Camera-type eye (tissue), 1 donor: ENCODE results near the gene AKAP8. TPM values are rescaled to one million over a fixed set of nuclear protein-coding genes. Genes with fewer than 3 reads are reported as not detected.

ENCODE experiments used
- total RNA-seq: library from RNA; depleted of rRNA; stranded (reverse); fragments of >200 nt; gene quantifications from one replicate; pipeline ENCODE4 v1.2.3, GENCODE V29; 2014

AKAP8 gene
- total RNA-seq: 38.9 TPM

DNA sequence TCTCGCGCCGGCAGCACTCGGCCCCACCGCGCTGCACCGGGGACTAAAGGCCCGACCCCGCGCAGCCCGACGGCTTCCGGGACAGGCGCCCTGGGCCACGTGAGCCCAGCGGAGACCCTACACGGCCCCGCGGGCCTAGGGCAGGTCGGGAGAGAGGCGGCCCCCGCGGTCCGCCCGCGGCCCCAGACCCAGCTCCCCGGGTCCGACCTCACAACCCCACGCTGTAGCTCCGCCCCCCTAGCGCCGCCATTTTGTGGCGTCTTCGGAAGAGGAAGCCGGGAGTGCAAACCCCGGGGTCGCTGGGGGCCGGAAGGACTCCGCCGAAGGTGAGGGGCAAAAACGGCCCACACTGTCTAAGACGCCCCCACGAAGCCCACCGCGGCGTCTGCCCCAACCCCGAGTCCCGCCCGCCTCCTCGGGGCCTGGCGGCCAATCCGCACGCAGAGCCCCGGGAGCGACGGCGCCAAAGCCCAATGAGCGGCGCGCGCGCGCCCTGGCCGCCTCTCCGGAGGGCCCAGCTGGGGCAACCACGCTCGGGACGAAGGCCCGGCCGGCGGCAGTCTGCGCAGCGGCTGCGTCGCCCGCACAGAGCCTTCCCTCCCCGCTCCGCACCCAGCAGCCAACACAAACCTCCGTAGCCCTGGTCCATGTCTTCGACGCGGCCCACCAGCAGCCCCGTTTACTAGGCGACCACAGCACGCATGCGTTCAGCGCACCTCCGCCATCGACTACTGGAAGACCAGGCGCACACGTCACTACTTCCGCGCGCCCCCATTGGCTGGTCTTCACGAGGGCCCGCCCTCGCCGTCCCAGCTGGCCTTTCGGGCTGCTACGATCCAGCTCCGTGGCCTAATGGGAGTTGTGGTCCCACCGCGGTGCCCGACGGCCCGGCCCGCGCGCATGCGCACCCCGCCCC lies at the start of gene AKAP8:
TSS of gene AKAP8 (minus strand) at position 705 of the 916 bp plus-strand sequence. CDS start at position 649, 56 bp downstream.

DNA sequence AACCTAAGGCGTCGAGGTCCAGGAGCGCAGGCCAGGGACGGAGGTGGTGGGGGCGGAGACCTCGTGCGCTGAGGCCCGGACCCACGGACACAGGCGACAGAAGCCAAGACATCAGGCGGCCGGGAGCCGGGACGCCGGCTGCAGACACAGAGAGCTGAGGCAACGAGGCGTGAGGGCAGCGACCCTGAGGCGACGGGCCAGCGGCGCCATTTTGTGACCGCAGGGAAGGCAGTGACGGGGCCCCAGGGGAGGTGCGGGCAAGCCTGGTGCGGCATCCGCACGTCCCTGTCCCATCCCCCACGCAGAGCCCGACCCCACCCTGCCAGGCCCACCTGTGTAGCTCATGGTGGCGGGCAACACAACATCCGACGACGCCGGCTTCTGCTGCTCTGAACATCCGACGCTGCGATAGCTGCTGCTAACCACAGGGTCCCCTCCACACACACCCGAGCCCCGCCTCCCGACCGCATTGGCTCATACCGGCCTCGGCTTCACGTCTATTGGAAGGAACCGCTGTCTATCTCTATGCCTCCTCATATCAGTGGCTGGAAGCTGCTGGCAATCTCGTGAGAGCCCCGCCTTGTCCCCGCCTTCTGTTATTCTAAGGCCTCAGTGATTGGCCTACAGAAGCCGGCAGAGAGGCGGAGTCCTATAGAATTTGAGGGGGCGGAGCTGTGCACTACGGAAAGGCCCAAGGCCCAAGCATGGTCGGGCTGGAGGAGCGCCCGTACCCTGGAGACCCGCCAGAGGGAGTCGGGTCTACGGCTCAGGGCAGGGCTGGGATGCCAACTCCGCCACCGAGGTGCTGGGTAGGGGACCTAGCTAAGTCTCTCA lies 39.2 kb upstream of the AKAP8 start, which contains the start of gene AKAP8L:
TSS of gene AKAP8L (minus strand) at position 410 of the 834 bp plus-strand sequence. CDS start at position 345, 65 bp downstream.

DNA sequence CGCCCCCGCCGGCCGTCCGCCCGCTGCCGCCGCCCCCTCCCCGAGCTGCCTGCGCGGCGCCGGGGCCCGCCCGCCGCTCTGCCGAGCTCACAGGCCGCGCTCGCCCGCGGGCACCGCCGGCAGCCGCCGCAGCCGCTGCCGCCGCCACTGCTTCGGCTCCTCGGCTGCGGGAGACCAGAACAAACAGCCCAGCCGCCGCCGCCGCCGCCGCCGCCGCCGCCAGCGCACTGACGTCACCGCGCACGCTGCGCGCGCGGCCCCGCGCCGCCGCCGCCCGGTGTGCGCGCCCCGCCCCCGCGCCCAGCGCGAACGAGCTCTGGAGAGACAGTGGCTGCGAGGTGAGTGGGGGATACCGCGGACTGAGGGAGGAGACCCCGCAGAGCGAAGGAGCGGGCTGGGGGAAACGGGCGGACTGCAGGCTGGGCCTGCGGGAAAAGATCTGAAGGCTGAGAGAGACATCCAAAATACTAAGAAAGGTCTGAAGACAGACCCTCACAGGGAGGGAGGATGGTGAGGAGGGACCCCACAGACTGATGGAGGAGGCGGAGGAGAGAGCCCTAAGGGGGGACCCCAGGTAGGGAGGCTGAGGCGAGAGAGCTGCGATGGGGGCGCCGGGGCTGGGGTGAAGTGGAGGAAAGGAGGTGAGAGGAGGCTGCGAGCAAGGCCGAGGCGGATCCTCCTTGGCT lies 47.1 kb downstream of the AKAP8 start, which contains the start of gene BRD4:
TSS of gene BRD4 (minus strand) at position 229 of the 686 bp plus-strand sequence. CDS start 59,440 bp downstream, outside the sequence.

Other genes with a start within 250 kb of the AKAP8 start
- 91.8 TPM for gene NOTCH3, start 178.8 kb downstream of the AKAP8 start, total RNA-seq
- gene EPHX3, start 147.3 kb downstream of the AKAP8 start, total RNA-seq: 1.9 TPM
- 38.6 TPM for gene BRD4, start 47.2 kb downstream of the AKAP8 start, total RNA-seq
- 125 TPM for gene AKAP8L, start 39.2 kb upstream of the AKAP8 start, total RNA-seq
- gene WIZ, start 70.2 kb upstream of the AKAP8 start, total RNA-seq: 26.1 TPM
- gene RASAL3, start 84.8 kb upstream of the AKAP8 start, total RNA-seq: 0.82 TPM
- not detected for gene PGLYRP2, start 99.7 kb upstream of the AKAP8 start, total RNA-seq
- gene CYP4F22, start 128.7 kb upstream of the AKAP8 start, total RNA-seq: not detected
- not detected for gene CYP4F8, start 235.4 kb upstream of the AKAP8 start, total RNA-seq